SU-DHL-6 (cell line): ENCODE data around the gene EEF1A2.

Source experiments
- H2AFZ ChIP-seq: fragments of 200-600 bp; sonication (generic); 2 replicates; pipeline ENCODE4 v1.6.1; 2014; ENCODE audit warnings: low read depth, mild to moderate bottlenecking, moderate library complexity, mixed read lengths, antibody characterized with exemption, low read length; ENCODE audit not compliant: severe bottlenecking
- H3F3A ChIP-seq: fragments of 200-600 bp; shearing (Covaris generic); 2 replicates; pipeline ENCODE4 v1.6.0; 2016; ENCODE audit warnings: antibody characterized with exemption, mild to moderate bottlenecking; ENCODE audit not compliant: insufficient read depth
- H3K27ac ChIP-seq: fragments of 200-600 bp; sonication (generic); 2 replicates; pipeline ENCODE4 v1.5.1; 2016; ENCODE audit warnings: low read depth, mild to moderate bottlenecking, low read length, moderate library complexity, mixed read lengths
- H3K27me3 ChIP-seq: fragments of 200-600 bp; sonication (generic), shearing (Covaris generic); 2 replicates; pipeline ENCODE4 v1.6.0; 2014; ENCODE audit warnings: mild to moderate bottlenecking, low read length
- H3K36me3 ChIP-seq: fragments of 200-600 bp; sonication (generic); 2 replicates; pipeline ENCODE4 v1.6.1; 2014; ENCODE audit warnings: mild to moderate bottlenecking, low read length, mixed read lengths
- H3K4me2 ChIP-seq: fragments of 300-600, 200-600 bp; shearing (Covaris generic), sonication (generic); 2 replicates; pipeline ENCODE4 v1.6.0; 2014; ENCODE audit warnings: low read length, low read depth, mild to moderate bottlenecking; ENCODE audit not compliant: poor library complexity, severe bottlenecking
- H3K4me3 ChIP-seq: fragments of 200-600 bp; sonication (generic); 2 replicates; pipeline ENCODE4 v1.5.1; 2014; ENCODE audit warnings: antibody characterized with exemption, low read length, mild to moderate bottlenecking, mixed read lengths; ENCODE audit not compliant: insufficient read depth, poor library complexity, severe bottlenecking
- H3K79me2 ChIP-seq: fragments of 200-600 bp; sonication (generic); 2 replicates; pipeline ENCODE4 v1.6.1; 2014; ENCODE audit warnings: mild to moderate bottlenecking, low read length, moderate library complexity; ENCODE audit not compliant: insufficient read depth
- H3K9ac ChIP-seq: fragments of 200-600 bp; sonication (generic); 2 replicates; pipeline ENCODE4 v1.7.0; 2014; ENCODE audit warnings: mild to moderate bottlenecking, low read length
- H3K9me2 ChIP-seq: fragments of 200-600 bp; sonication (generic); replicated peaks from 2 replicates; pipeline ENCODE4 v1.6.1; 2014; ENCODE audit warnings: low read length; ENCODE audit not compliant: insufficient read depth
- H3K9me3 ChIP-seq: fragments of 200-600 bp; sonication (generic); 2 replicates; pipeline ENCODE4 v1.6.1; 2014; ENCODE audit warnings: low read length, mixed read lengths; ENCODE audit not compliant: insufficient read depth
- H4K20me1 ChIP-seq: fragments of 200-600 bp; sonication (generic); 2 replicates; pipeline ENCODE4 v1.6.1; 2014; ENCODE audit warnings: low read depth, mild to moderate bottlenecking, antibody characterized with exemption, low read length, moderate library complexity, mixed read lengths
- EZH2phosphoT487 ChIP-seq: fragments of 200-600 bp; sonication (generic), shearing (Covaris generic); conservative IDR thresholded peaks from 2 replicates; pipeline ENCODE4 v1.6.1; 2018; ENCODE audit warnings: mild to moderate bottlenecking, antibody characterized with exemption, low read length, moderate library complexity, mixed read lengths
- TF ChIP-seq, protein P1 (sequence below): fragments of 200-600 bp; sonication (generic); IDR thresholded peaks from one replicate; pipeline ENCODE4 v1.5.1; 2017; ENCODE audit warnings: antibody characterized with exemption, mild to moderate bottlenecking, low read length, moderate library complexity; ENCODE audit not compliant: insufficient read depth, poor library complexity, severe bottlenecking

Gene EEF1A2

DNA sequence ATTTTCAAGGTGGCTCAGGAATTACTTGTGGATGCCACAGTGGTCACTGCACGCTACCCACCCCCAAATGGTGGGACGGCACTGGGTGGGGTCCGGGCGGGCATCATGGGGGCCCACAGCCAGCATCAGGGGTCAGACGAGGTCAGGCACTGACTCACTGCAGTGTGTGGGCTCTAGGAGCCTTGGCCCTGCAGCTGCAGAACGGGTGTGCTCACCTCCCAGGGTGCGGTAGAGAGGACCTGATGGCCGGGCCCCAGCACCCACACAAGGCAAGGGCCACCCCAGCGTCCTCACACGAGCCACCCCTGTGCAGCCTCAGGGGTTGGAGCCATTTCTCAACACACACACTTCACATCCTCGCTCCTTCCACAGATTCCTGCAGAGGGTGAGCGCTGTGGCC, 60.8 kb downstream of the EEF1A2 start:
- no peak overlapping the region for H3K4me3 ChIP-seq
- H2AFZ ChIP-seq = no peak overlapping the region
- H3F3A ChIP-seq = no peaks in the 10 kb centered on the region
- no peak overlapping the region for H3K27ac ChIP-seq
- no peak for TF ChIP-seq EZH2phosphoT487
- TF ChIP-seq, protein P1, sequence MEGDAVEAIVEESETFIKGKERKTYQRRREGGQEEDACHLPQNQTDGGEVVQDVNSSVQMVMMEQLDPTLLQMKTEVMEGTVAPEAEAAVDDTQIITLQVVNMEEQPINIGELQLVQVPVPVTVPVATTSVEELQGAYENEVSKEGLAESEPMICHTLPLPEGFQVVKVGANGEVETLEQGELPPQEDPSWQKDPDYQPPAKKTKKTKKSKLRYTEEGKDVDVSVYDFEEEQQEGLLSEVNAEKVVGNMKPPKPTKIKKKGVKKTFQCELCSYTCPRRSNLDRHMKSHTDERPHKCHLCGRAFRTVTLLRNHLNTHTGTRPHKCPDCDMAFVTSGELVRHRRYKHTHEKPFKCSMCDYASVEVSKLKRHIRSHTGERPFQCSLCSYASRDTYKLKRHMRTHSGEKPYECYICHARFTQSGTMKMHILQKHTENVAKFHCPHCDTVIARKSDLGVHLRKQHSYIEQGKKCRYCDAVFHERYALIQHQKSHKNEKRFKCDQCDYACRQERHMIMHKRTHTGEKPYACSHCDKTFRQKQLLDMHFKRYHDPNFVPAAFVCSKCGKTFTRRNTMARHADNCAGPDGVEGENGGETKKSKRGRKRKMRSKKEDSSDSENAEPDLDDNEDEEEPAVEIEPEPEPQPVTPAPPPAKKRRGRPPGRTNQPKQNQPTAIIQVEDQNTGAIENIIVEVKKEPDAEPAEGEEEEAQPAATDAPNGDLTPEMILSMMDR = no peak
- no peaks in the 10 kb centered on the region for H3K9me3 ChIP-seq
- no peak overlapping the region for H3K9ac ChIP-seq
- H3K27me3 ChIP-seq = no peaks in the 10 kb centered on the region
- H3K4me2 ChIP-seq = no peak overlapping the region
- no peaks in the 10 kb centered on the region for H4K20me1 ChIP-seq
- H3K79me2 ChIP-seq = no peaks in the 10 kb centered on the region
- H3K36me3 ChIP-seq = no peaks in the 10 kb centered on the region
- no peaks in the 10 kb centered on the region for H3K9me2 ChIP-seq
